SU-DHL-6 (cell line): ENCODE measurements around the gene SPG21.
"Not testable (repeated sequence)": the region's sequence is repeated elsewhere in the genome, so short reads cannot be mapped to it uniquely, and the experiment has no call there.

Experiments used
- H2AFZ ChIP-seq: fragments of 200-600 bp; sonication (generic); 2 replicates; pipeline ENCODE4 v1.6.1; 2014; ENCODE audit warnings: low read depth, mild to moderate bottlenecking, moderate library complexity, mixed read lengths, antibody characterized with exemption, low read length; ENCODE audit not compliant: severe bottlenecking
- H3F3A ChIP-seq: fragments of 200-600 bp; shearing (Covaris generic); 2 replicates; pipeline ENCODE4 v1.6.0; 2016; ENCODE audit warnings: antibody characterized with exemption, mild to moderate bottlenecking; ENCODE audit not compliant: insufficient read depth
- H3K27ac ChIP-seq: fragments of 200-600 bp; sonication (generic); 2 replicates; pipeline ENCODE4 v1.5.1; 2016; ENCODE audit warnings: low read depth, mild to moderate bottlenecking, low read length, moderate library complexity, mixed read lengths
- H3K27me3 ChIP-seq: fragments of 200-600 bp; sonication (generic), shearing (Covaris generic); 2 replicates; pipeline ENCODE4 v1.6.0; 2014; ENCODE audit warnings: mild to moderate bottlenecking, low read length
- H3K36me3 ChIP-seq: fragments of 200-600 bp; sonication (generic); 2 replicates; pipeline ENCODE4 v1.6.1; 2014; ENCODE audit warnings: mild to moderate bottlenecking, low read length, mixed read lengths
- H3K4me2 ChIP-seq: fragments of 300-600, 200-600 bp; shearing (Covaris generic), sonication (generic); 2 replicates; pipeline ENCODE4 v1.6.0; 2014; ENCODE audit warnings: low read length, low read depth, mild to moderate bottlenecking; ENCODE audit not compliant: poor library complexity, severe bottlenecking
- H3K4me3 ChIP-seq: fragments of 200-600 bp; sonication (generic); 2 replicates; pipeline ENCODE4 v1.5.1; 2014; ENCODE audit warnings: antibody characterized with exemption, low read length, mild to moderate bottlenecking, mixed read lengths; ENCODE audit not compliant: insufficient read depth, poor library complexity, severe bottlenecking
- H3K79me2 ChIP-seq: fragments of 200-600 bp; sonication (generic); 2 replicates; pipeline ENCODE4 v1.6.1; 2014; ENCODE audit warnings: mild to moderate bottlenecking, low read length, moderate library complexity; ENCODE audit not compliant: insufficient read depth
- H3K9ac ChIP-seq: fragments of 200-600 bp; sonication (generic); 2 replicates; pipeline ENCODE4 v1.7.0; 2014; ENCODE audit warnings: mild to moderate bottlenecking, low read length
- H3K9me2 ChIP-seq: fragments of 200-600 bp; sonication (generic); replicated peaks from 2 replicates; pipeline ENCODE4 v1.6.1; 2014; ENCODE audit warnings: low read length; ENCODE audit not compliant: insufficient read depth
- H3K9me3 ChIP-seq: fragments of 200-600 bp; sonication (generic); 2 replicates; pipeline ENCODE4 v1.6.1; 2014; ENCODE audit warnings: low read length, mixed read lengths; ENCODE audit not compliant: insufficient read depth
- H4K20me1 ChIP-seq: fragments of 200-600 bp; sonication (generic); 2 replicates; pipeline ENCODE4 v1.6.1; 2014; ENCODE audit warnings: low read depth, mild to moderate bottlenecking, antibody characterized with exemption, low read length, moderate library complexity, mixed read lengths
- CTCF ChIP-seq: fragments of 200-600 bp; sonication (generic); IDR thresholded peaks from one replicate; pipeline ENCODE4 v1.5.1; 2017; ENCODE audit warnings: antibody characterized with exemption, mild to moderate bottlenecking, low read length, moderate library complexity; ENCODE audit not compliant: insufficient read depth, poor library complexity, severe bottlenecking
- EZH2phosphoT487 ChIP-seq: fragments of 200-600 bp; sonication (generic), shearing (Covaris generic); conservative IDR thresholded peaks from 2 replicates; pipeline ENCODE4 v1.6.1; 2018; ENCODE audit warnings: mild to moderate bottlenecking, antibody characterized with exemption, low read length, moderate library complexity, mixed read lengths

The SPG21 gene

GRCh38 chr15:65020419-65020818 is 30.7 kb upstream of the SPG21 start:
- H3K79me2 ChIP-seq = no peaks in the 10 kb centered on the region
- H3F3A ChIP-seq = no peaks in the 10 kb centered on the region
- no peak overlapping the region for H3K4me3 ChIP-seq
- H3K4me2 ChIP-seq = no peak overlapping the region
- no peaks in the 10 kb centered on the region for H3K27me3 ChIP-seq
- H3K9me3 ChIP-seq = no peaks in the 10 kb centered on the region
- no peaks in the 10 kb centered on the region for H3K9me2 ChIP-seq
- H3K36me3 ChIP-seq = peaks cover 42% of the 10 kb centered on the region; the same call in 1 of the 2 replicates
- no peak overlapping the region for H3K27ac ChIP-seq
- H3K9ac ChIP-seq = no peak overlapping the region
- H4K20me1 ChIP-seq = no peaks in the 10 kb centered on the region
- no peak overlapping the region for H2AFZ ChIP-seq
- TF ChIP-seq CTCF = no peak
- no peak for TF ChIP-seq EZH2phosphoT487

GRCh38 chr15:65011198-65011597 is 21.5 kb upstream of the SPG21 start:
- H3K4me2 ChIP-seq, H3F3A ChIP-seq, H3K27me3 ChIP-seq, H3K9ac ChIP-seq, H3K9me2 ChIP-seq, H4K20me1 ChIP-seq, H2AFZ ChIP-seq, H3K79me2 ChIP-seq, H3K9me3 ChIP-seq, H3K27ac ChIP-seq, H3K4me3 ChIP-seq: not testable (repeated sequence)
- H3K36me3 ChIP-seq = peaks cover 17% of the 10 kb centered on the region

GRCh38 chr15:65008983-65009382 is 19.3 kb upstream of the SPG21 start:
- TF ChIP-seq EZH2phosphoT487 = no peak
- no peak for TF ChIP-seq CTCF

GRCh38 chr15:65006876-65007275 is 17.2 kb upstream of the SPG21 start:
- Histone ChIP-seq H3K9ac (no peak overlapping the region), H4K20me1 (no peaks in the 10 kb centered on the region), H3F3A (no peaks in the 10 kb centered on the region; the same call in 1 of the 2 replicates), H2AFZ (no peak overlapping the region), H3K27me3 (no peaks in the 10 kb centered on the region), H3K27ac (no peak overlapping the region), H3K4me3 (no peak overlapping the region), H3K9me3 (no peaks in the 10 kb centered on the region), H3K79me2 (no peaks in the 10 kb centered on the region), H3K36me3 (no peaks in the 10 kb centered on the region; the same call in 1 of the 2 replicates), H3K4me2 (no peak overlapping the region), H3K9me2 (no peaks in the 10 kb centered on the region)
- TF ChIP-seq EZH2phosphoT487 = no peak
- no peak for TF ChIP-seq CTCF

More at GRCh38 chr15:65008983-65009382, 19.3 kb upstream of the SPG21 start:
- no peaks in the 10 kb centered on the region; the same call in 1 of the 2 replicates for H3F3A ChIP-seq
- H3K4me2 ChIP-seq = no peak overlapping the region
- H3K27me3 ChIP-seq = no peaks in the 10 kb centered on the region
- no peaks in the 10 kb centered on the region for H3K9me2 ChIP-seq
- no peaks in the 10 kb centered on the region for H3K9me3 ChIP-seq
- no peak overlapping the region for H3K27ac ChIP-seq
- H2AFZ ChIP-seq = no peak overlapping the region
- peaks cover 9% of the 10 kb centered on the region for H3K36me3 ChIP-seq
- no peaks in the 10 kb centered on the region for H3K79me2 ChIP-seq
- H4K20me1 ChIP-seq = no peaks in the 10 kb centered on the region
- H3K4me3 ChIP-seq = no peak overlapping the region
- no peak overlapping the region for H3K9ac ChIP-seq
